Pancreas (tissue), 10 donors: ENCODE results near the gene PCDHB1. TPM values are rescaled to one million over a fixed set of nuclear protein-coding genes. Genes with fewer than 3 reads are reported as not detected.

ENCODE experiments used
- ATAC-seq, 4 donors: fragments of 200-7000 bp; cut with Tn5 transposase; one replicate each; pipeline versions ENCODE4 v1.8.0 to v1.9.1; 2020; ENCODE audit warnings: mild to moderate bottlenecking in 4 of 4, moderate library complexity in 4 of 4
- DNase-seq, 6 donors: peaks; one replicate each; pipeline ENCODE4 v3.0.0-alpha.2; 2020
- FAIRE-seq: peaks from 2 replicates; lab custom pipeline; 2012; peaks lifted over from hg19 to GRCh38; lab: Jason Lieb, UNC
- H3K27ac ChIP-seq, 4 donors: fragments of 200-600 bp; sonication (generic); 1 replicate in 3 of 4; 2 replicates in 1 of 4; pipeline versions ENCODE4 v1.5.0 to v1.8.0; 2020
- H3K27me3 ChIP-seq, 4 donors: fragments of 200-600 bp; one replicate each; pipeline ENCODE4 v1.8.0; 2021
- H3K36me3 ChIP-seq, 3 donors: fragments of 200-600 bp; sonication (generic) in 1 of 3; one replicate each; pipeline versions ENCODE4 v1.5.0 to v1.8.0; 2020 to 2021
- H3K4me1 ChIP-seq, 3 donors: fragments of 200-600 bp; one replicate each; pipeline ENCODE4 v1.8.0; 2021
- H3K4me3 ChIP-seq, 4 donors: fragments of 200-600 bp; sonication (generic) in 2 of 4; one replicate each; pipeline versions ENCODE4 v1.5.0 to v1.8.0; 2020 to 2021
- H3K9me3 ChIP-seq, 4 donors: fragments of 200-600 bp; one replicate each; pipeline ENCODE4 v1.8.0; 2021
- WGBS, 2 donors: extraction: QIAGEN DNeasy Blood & Tissue Kit; methylation state at CpG; one replicate each; pipeline ENCODE4 v1.1.7; 2013; 5-methylcytosine and 5-hydroxymethylcytosine counted together
- intact Hi-C, 3 donors: fragments of 100-400 bp; cut with DNase I; formaldehyde crosslinking; loops; one replicate each; pipeline versions ENCODE4 v1.11.1 to v1.14.2; 2022
- polyA plus RNA-seq, 2 donors: library from polyadenylated mRNA; stranded (reverse); fragments of 200-250 nt; gene quantifications; one replicate each; pipeline ENCODE4 v1.2.3, GENCODE V29; 2013
- total RNA-seq, 6 donors: library from RNA; stranded (reverse); fragmentation: NEBNext Ultra II Directional in 4 of 6; extraction: Animal tissue kit (Norgen Biotek cat#: 25700) in 4 of 6; gene quantifications; one replicate each; pipeline versions ENCODE4 v1.2.1 to v1.2.4, GENCODE V29; 2021 to 2023
- TF ChIP-seq, protein P1 (sequence below), 4 donors: fragments of 200-600 bp; sonication (generic) in 3 of 4; IDR thresholded peaks; one replicate each; pipeline versions ENCODE4 v1.5.0 to v1.8.0; 2021; ENCODE audit warnings: antibody characterized with exemption in 4 of 4
- donor health status: healthy with polysubstance abuse.
- donor health status: DM: no; HTN: no; CAD: no; lungs with moderate emphysema.
- donor health status: DM: no; HTN: no; CAD: no.
- donor health status: control.
- donor health status: control.
- donor health status: Bipolar disorder and iron deficiency.
- donor health status: DM: yes; HTN: yes; CAD: no.
- donor health status: DM: no; HTN: no; CAD: no.
- donor health status: DM: no; HTN: no; CAD: no.
- donor health status: DM: yes; HTN: yes; CAD: no.

The PCDHB1 gene
- total and polyA plus RNA-seq, 8 donors = 0.02 to 0.35 (median 0.11) TPM

DNA sequence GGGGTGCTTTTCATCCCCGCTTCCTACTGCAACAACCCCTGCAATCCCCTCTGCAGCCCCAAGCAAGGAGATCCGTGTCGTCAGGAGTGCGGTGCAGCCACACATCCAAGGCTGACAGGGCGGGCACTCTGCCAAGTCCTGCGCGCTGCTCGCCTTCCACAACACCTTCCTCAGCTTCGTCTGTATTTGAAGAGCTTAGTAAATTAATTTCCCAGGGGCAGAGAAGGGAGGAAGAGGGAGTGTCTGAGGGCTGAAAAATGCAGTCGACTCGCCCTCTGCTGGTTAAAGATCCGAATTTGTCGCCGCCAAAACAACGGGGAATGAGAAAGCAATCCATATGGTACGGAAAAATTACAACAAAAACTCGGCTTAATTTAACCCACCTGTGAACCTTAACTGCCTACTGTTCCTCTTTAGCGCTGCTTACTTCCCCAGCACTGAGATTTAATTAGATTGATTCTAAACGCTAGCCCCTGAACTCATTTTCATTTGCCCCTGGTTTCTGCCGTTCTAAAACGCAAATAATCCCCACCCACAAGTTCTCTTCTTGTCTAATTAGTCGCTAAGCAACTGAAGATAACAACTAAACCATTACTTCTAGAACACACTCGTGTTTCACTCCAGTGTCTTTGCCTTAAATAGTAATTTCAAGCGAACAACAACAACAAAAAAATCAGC, 10.9 kb upstream of the PCDHB1 start:
- FAIRE-seq = no peak
- no peaks in the 10 kb centered on the region for H3K36me3 ChIP-seq
- intact Hi-C loops = loop anchor here in 1 of 3 donors (10.0 kb wide), 1 partner anchor 165 kb away; the partner anchor contains the start of gene PCDHA12
- H3K4me1 ChIP-seq = no peaks in the 10 kb centered on the region
- DNase-seq = peak; percentile 54 to 87 (median 72)
- peak; percentile 76 to 90 (median 82) for ATAC-seq
- TF ChIP-seq, protein P1, sequence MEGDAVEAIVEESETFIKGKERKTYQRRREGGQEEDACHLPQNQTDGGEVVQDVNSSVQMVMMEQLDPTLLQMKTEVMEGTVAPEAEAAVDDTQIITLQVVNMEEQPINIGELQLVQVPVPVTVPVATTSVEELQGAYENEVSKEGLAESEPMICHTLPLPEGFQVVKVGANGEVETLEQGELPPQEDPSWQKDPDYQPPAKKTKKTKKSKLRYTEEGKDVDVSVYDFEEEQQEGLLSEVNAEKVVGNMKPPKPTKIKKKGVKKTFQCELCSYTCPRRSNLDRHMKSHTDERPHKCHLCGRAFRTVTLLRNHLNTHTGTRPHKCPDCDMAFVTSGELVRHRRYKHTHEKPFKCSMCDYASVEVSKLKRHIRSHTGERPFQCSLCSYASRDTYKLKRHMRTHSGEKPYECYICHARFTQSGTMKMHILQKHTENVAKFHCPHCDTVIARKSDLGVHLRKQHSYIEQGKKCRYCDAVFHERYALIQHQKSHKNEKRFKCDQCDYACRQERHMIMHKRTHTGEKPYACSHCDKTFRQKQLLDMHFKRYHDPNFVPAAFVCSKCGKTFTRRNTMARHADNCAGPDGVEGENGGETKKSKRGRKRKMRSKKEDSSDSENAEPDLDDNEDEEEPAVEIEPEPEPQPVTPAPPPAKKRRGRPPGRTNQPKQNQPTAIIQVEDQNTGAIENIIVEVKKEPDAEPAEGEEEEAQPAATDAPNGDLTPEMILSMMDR (IDR thresholded peaks at IDR 0.05) = peak in 3 of 4 donors; percentile 23 to 40 (median 25)
- no peaks in the 10 kb centered on the region for H3K9me3 ChIP-seq
- H3K4me3 ChIP-seq = peak overlapping the region; percentile 4 to 47 (median 27)
- peak overlapping the region; percentile 82 to 91 (median 86) for H3K27ac ChIP-seq
- H3K27me3 ChIP-seq = peaks cover 0 to 14% (median 2%) of the 10 kb centered on the region in 4 donors
- 6 to 12% methylated on average over 24 of the region's 24 CpGs for WGBS, 2 donors

DNA sequence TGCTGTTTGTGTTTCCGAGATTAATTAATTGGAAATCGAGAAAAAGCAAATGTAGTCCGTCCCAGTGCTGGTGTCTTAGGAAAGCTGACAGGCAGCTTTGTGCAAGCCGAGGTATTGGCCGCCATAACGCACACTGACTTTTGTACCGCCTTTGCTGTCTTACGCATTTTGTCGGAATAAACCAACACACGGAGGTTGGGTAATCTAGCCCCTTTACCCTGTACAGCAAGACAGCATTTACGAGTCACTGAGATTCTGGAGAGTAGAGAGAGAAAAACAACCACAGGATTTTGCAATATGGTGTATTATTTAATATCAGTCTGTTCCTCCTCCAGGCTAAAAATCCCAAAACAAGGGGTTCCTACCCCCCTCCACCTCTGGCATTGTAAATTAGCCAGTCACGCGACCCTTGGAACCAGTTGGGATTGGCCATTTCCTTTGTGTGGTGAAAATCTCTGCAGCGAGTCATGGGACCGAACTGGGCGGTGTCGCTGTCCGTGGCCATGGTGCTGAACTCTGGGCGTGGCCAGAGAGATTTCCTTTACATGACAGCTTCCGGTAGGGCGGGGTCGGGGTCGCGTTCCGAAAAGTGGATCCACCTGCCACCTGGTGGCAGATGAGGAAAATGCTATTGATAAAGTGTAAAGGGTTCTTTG, 10.3 kb upstream of the PCDHB1 start:
- Histone ChIP-seq H3K27ac (peak overlapping the region; percentile 82 to 91 (median 86)), H3K4me3 (peak overlapping the region; percentile 4 to 47 (median 27)), H3K27me3 (peaks cover 0 to 14% (median 2%) of the 10 kb centered on the region in 4 donors), H3K36me3 (no peaks in the 10 kb centered on the region), H3K4me1 (no peaks in the 10 kb centered on the region), H3K9me3 (no peaks in the 10 kb centered on the region)
- ATAC-seq = peak; percentile 91 to 97 (median 95)
- FAIRE-seq = no peak
- 3 to 4% methylated on average over 25 of the region's 25 CpGs for WGBS, 2 donors
- intact Hi-C loops = loop anchor here in 1 of 3 donors (10.0 kb wide), 1 partner anchor 166 kb away; the partner anchor contains the start of gene PCDHA12
- peak; percentile 95 to 98 (median 97) for DNase-seq
- TF ChIP-seq, protein P1 (IDR thresholded peaks at IDR 0.05) = peak; percentile 38 to 70 (median 64)

DNA sequence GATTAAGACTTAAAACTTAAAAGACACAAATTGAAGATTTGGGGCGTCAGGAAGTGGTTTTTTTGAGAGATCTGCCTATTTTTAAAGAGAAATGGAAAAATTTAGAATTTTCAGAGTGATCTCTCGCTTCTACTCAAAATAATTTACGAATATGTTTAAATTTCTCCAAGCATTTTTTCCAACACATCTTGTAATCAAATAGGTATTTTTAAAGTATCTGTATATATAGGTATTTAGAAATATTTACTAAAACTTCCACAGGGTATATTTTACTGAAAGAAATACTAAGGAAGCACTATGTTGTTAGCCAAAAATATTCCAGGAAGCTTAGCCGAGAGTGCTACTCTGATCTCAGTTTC, 9.8 kb upstream of the PCDHB1 start:
- TF ChIP-seq, protein P1 (IDR thresholded peaks at IDR 0.05) = no peak
- FAIRE-seq = no peak
- Histone ChIP-seq H3K4me3 (no peak overlapping the region), H3K9me3 (no peaks in the 10 kb centered on the region), H3K27me3 (peaks cover 0 to 14% (median 2%) of the 10 kb centered on the region in 4 donors), H3K4me1 (no peaks in the 10 kb centered on the region), H3K27ac (no peak overlapping the region), H3K36me3 (no peaks in the 10 kb centered on the region)
- no peak for DNase-seq
- ATAC-seq = no peak
- WGBS, 2 donors = 18 to 22% methylated on average over 4 of the region's 4 CpGs
- intact Hi-C loops = loop anchor here in 1 of 3 donors (10.0 kb wide), 1 partner anchor 167 kb away; the partner anchor contains the start of gene PCDHA12

DNA sequence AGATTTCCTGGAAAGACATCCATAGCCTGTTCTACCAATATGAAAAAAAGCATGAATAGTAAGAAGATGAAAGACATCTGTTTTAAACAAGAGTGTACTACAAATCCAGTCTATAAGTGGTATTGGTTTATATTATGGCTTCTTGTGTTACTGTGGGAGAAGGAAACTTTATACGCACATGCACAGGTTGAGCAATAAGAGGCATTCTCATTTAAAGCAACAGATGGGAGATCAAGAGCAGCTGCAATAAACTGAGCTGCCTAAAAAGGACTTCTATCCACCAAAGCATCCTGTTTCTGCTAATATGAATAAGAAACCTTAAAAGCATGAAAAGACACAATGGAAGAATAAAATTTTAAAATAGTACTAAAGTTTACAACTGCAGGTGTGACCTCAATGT, 8.6 kb upstream of the PCDHB1 start:
- TF ChIP-seq, protein P1 (IDR thresholded peaks at IDR 0.05) = no peak
- FAIRE-seq (no peak), ATAC-seq (no peak), DNase-seq (no peak)
- no peak overlapping the region for H3K27ac ChIP-seq
- no peak overlapping the region for H3K4me3 ChIP-seq
- intact Hi-C loops = loop anchor here in 1 of 3 donors (10.0 kb wide), 1 partner anchor 168 kb away; the partner anchor contains the start of gene PCDHA12
- no peaks in the 10 kb centered on the region for H3K9me3 ChIP-seq
- no peaks in the 10 kb centered on the region for H3K36me3 ChIP-seq
- H3K27me3 ChIP-seq = peaks cover 0 to 14% (median 2%) of the 10 kb centered on the region in 4 donors
- no peaks in the 10 kb centered on the region for H3K4me1 ChIP-seq
- 56 to 65% methylated on average over 1 of the region's 1 CpG for WGBS, 2 donors
